Glutamatergic neuron (in vitro differentiated cells): ENCODE results near the gene ITPK1. TPM values are rescaled to one million over a fixed set of nuclear protein-coding genes. Genes with fewer than 3 reads are reported as not detected.

Source experiments
- DNase-seq: peaks from one replicate; pipeline ENCODE4 v3.0.0; 2022
- H3K27ac Mint-ChIP-seq: one replicate; pipeline ENCODE4 v1.8.0; 2020; ENCODE audit warnings: mild to moderate bottlenecking, mixed read lengths, inconsistent platforms; ENCODE audit not compliant: unreplicated experiment
- H3K27me3 Mint-ChIP-seq: one replicate; pipeline ENCODE4 v1.8.0; 2020; ENCODE audit warnings: mild to moderate bottlenecking, moderate library complexity, mixed read lengths, inconsistent platforms; ENCODE audit not compliant: unreplicated experiment
- H3K36me3 Mint-ChIP-seq: one replicate; pipeline ENCODE4 v1.8.0; 2020; ENCODE audit warnings: mild to moderate bottlenecking, mixed read lengths, inconsistent platforms; ENCODE audit not compliant: unreplicated experiment
- H3K4me1 Mint-ChIP-seq: one replicate; pipeline ENCODE4 v1.8.0; 2020; ENCODE audit warnings: mild to moderate bottlenecking, low read depth, mixed read lengths, inconsistent platforms; ENCODE audit not compliant: unreplicated experiment
- H3K4me3 Mint-ChIP-seq: one replicate; pipeline ENCODE4 v1.8.0; 2020; ENCODE audit warnings: mild to moderate bottlenecking, mixed read lengths, inconsistent platforms; ENCODE audit not compliant: unreplicated experiment
- H3K9me3 Mint-ChIP-seq: one replicate; pipeline ENCODE4 v1.8.0; 2020; ENCODE audit warnings: mild to moderate bottlenecking, moderate library complexity, mixed read lengths, inconsistent platforms; ENCODE audit not compliant: unreplicated experiment
- total RNA-seq: library from RNA; stranded (reverse); fragmentation: NEBNext Ultra II Directional; extraction: Animal tissue kit (Norgen Biotek cat#: 25700); gene quantifications from one replicate; pipeline ENCODE4 v1.2.1, GENCODE V29; 2021; ENCODE audit not compliant: unreplicated experiment
- TF ChIP-seq, protein P1 (sequence below): fragments of 200-600 bp; sonication (generic); IDR thresholded peaks from one replicate; pipeline ENCODE4 v1.5.0; 2021; ENCODE audit not compliant: partially characterized antibody, unreplicated experiment

The ITPK1 gene
- total RNA-seq, 1 donor from 2014 or later = 132 TPM

DNA sequence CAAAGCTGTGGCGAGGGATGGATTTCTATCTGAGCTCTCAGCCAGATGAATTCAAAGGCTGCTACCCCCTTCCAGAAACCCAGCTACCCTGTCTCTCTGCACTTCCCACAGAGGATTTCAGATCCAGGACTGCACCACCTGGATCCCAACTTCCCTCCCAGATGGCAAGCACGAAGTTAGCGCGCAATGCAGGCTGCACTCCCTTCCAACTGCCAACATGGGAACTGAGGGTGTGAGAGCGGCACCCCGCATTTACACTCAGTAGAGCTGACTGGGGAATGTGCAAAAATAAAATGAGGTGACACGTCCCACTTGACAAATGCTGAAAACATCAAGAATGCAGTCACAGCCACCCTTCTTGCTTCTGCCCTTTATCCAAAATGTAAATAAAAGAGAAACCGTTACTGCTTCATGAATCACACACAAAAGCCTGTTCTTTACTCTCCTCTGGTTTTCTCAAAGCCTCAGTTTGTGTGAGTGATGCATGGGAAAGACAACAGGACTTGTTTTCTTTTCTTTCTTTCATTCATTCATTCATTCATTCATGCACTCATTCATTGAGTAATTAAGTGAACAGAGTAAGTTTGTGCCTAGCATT, 85.7 kb downstream of the ITPK1 start:
- Mint-ChIP-seq H3K27ac (peak overlapping the region; percentile 29), H3K4me1 (peaks cover 49% of the 10 kb centered on the region), H3K9me3 (peaks cover 10% of the 10 kb centered on the region), H3K27me3 (peaks cover 4% of the 10 kb centered on the region), H3K4me3 (peak overlapping the region; percentile 55), H3K36me3 (peaks cover 8% of the 10 kb centered on the region)
- TF ChIP-seq, protein P1, sequence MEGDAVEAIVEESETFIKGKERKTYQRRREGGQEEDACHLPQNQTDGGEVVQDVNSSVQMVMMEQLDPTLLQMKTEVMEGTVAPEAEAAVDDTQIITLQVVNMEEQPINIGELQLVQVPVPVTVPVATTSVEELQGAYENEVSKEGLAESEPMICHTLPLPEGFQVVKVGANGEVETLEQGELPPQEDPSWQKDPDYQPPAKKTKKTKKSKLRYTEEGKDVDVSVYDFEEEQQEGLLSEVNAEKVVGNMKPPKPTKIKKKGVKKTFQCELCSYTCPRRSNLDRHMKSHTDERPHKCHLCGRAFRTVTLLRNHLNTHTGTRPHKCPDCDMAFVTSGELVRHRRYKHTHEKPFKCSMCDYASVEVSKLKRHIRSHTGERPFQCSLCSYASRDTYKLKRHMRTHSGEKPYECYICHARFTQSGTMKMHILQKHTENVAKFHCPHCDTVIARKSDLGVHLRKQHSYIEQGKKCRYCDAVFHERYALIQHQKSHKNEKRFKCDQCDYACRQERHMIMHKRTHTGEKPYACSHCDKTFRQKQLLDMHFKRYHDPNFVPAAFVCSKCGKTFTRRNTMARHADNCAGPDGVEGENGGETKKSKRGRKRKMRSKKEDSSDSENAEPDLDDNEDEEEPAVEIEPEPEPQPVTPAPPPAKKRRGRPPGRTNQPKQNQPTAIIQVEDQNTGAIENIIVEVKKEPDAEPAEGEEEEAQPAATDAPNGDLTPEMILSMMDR = no peak
- DNase-seq = no peak

DNA sequence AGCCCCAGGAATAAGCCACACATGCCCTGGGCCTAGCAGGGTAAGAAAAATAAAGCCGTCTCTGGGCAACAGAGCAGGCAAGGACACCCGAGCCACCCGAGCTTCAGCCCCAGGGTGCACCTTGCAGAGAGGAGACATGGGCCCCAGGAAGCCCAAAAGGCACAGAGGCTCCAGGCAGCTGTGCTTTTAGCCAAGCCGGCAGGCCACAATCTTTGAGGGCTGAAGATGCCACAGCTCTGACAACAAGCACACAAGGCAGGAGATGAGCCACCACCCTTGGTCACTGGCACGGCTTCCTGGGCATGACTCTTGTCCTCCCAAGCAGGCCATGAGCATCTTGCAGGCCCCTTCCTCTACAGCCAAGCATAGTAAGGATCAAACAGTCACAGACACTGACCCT, 86.3 kb downstream of the ITPK1 start:
- H3K27me3 Mint-ChIP-seq = peaks cover 4% of the 10 kb centered on the region
- no peak for DNase-seq
- H3K27ac Mint-ChIP-seq = no peak overlapping the region
- H3K36me3 Mint-ChIP-seq = peaks cover 8% of the 10 kb centered on the region
- TF ChIP-seq, protein P1 = no peak
- peaks cover 52% of the 10 kb centered on the region for H3K4me1 Mint-ChIP-seq
- H3K4me3 Mint-ChIP-seq = no peak overlapping the region
- peaks cover 8% of the 10 kb centered on the region for H3K9me3 Mint-ChIP-seq

DNA sequence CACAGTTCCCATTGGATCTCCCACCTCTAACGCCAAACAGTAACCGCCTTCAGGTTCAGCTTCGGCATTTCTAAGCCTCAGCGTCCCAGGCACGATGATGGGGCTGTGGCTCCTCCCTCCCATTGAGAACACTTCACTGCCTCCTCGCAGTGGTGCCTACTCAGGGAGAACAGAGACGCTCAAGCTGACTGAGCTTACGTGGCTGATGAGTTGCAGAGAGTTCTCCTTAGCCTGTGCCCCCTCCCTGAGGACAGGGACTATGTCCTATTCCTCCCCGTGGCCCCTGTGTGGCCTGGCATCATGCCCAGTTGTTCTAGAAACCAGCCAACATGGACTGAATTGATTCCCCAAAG, 87.0 kb downstream of the ITPK1 start:
- no peak overlapping the region for H3K27ac Mint-ChIP-seq
- peaks cover 10% of the 10 kb centered on the region for H3K9me3 Mint-ChIP-seq
- peaks cover 8% of the 10 kb centered on the region for H3K36me3 Mint-ChIP-seq
- no peak overlapping the region for H3K4me3 Mint-ChIP-seq
- peaks cover 5% of the 10 kb centered on the region for H3K27me3 Mint-ChIP-seq
- peaks cover 53% of the 10 kb centered on the region for H3K4me1 Mint-ChIP-seq
- TF ChIP-seq, protein P1 = no peak
- DNase-seq = no peak

DNA sequence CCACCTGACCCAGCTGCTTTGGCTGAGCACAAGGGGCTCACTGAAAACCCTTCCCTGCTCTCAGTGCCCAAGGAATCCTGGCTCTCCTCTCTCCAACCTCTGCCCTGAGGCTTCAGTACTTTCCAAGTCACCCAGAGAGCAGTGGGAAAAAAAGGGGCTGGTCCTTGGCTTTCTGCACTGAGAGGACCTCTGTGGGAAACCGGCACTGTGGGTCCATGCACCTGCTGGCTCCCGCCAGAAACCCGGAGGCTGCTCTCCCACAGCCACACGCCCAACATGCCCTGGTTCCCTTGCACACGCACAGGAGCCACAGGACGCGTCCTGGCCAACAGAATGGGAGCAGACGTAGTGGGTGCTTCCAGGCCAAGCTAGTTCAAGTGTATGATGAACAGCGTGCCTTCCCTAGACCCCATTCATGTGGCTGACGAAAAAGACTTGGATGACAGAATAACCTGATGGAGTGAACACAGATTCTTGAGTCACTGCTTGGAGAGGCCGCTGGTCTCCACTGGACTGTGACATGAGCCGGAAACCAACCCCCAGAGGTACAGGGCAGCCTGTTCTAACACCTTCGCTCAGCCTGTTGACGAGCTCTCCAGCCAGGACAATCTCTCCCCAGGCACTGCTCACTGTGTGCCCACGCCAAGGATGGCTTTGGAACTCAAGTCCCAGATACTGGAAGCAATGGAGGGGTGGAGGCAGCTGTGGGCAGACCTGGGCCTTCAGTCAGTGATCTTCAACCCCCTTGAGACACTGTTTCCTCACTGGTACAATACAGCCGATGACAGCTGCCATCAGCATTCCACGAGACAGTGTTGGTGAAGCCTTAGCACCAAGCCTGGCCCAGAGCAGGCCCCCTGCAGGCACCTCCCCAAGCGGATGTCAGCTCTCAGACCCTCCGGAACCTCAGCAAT, 87.7 kb downstream of the ITPK1 start:
- TF ChIP-seq, protein P1 = no peak
- H3K9me3 Mint-ChIP-seq = peaks cover 9% of the 10 kb centered on the region
- H3K27ac Mint-ChIP-seq = no peak overlapping the region
- no peak for DNase-seq
- no peak overlapping the region for H3K4me3 Mint-ChIP-seq
- H3K36me3 Mint-ChIP-seq = peaks cover 8% of the 10 kb centered on the region
- H3K4me1 Mint-ChIP-seq = peaks cover 53% of the 10 kb centered on the region
- peaks cover 6% of the 10 kb centered on the region for H3K27me3 Mint-ChIP-seq

DNA sequence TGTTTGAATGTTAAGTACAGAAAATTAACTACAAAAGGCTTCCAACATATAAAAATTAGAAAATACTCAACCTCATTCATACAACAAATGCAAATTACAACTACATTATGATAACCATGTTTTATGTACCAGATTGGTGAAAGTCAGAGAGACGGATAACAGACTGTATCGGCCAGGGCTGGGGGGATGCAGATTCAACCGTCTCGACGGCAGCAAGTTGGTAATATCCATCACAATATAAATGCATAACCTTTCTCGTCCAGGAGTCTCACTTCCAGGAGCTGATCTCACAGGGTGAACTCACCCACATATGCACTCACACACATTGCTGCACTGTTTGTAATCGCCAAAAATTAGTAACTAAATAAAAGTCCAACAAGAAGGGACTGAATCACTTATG, 89.4 kb downstream of the ITPK1 start:
- no peak overlapping the region for H3K4me3 Mint-ChIP-seq
- H3K27ac Mint-ChIP-seq = peak overlapping the region; percentile 41
- TF ChIP-seq, protein P1 = no peak
- H3K27me3 Mint-ChIP-seq = peaks cover 4% of the 10 kb centered on the region
- peaks cover 9% of the 10 kb centered on the region for H3K9me3 Mint-ChIP-seq
- H3K4me1 Mint-ChIP-seq = peaks cover 46% of the 10 kb centered on the region
- DNase-seq = no peak
- peaks cover 8% of the 10 kb centered on the region for H3K36me3 Mint-ChIP-seq
